UCSD-AML1 (cell line): ENCODE data around the gene MSMB.
A peak's percentile ranks its signal among the peaks of the same experiment; 100 is the strongest.
"Not testable (repeated sequence)": the region's sequence is repeated elsewhere in the genome, so short reads cannot be mapped to it uniquely, and the experiment has no call there.

Source experiments
- DNase-seq: peaks from one replicate; lab custom pipeline; 2025; ENCODE audit not compliant: unreplicated experiment; lab: John Stamatoyannopoulos, UW

MSMB gene

GRCh38 chr10:46014683-46015405 lies 31.2 kb downstream of the MSMB start:
- DNase-seq: no peak

DNA sequence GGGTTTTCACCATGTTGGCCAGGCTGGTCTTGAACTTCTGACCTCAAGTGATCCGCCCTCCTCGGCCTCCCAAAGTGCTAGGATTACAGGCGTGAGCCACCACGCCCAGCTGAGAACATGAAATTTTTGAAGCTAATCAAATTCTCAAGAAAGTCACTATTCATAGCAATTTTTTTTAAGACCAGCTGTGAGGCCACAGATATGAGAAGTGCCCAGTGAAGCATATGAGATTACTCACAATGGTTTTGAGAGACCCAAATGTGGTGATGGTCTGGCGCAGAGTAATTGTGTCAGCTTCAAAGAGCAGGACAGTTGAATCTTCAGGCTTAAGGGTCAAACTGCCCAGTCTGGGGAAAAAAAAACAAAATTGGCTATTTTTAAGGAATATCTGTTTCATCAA lies 31.9 kb downstream of the MSMB start:
- no peak for DNase-seq

GRCh38 chr10:46012746-46013145 lies 33.3 kb downstream of the MSMB start:
- DNase-seq: no peak

- DNase-seq: no peak
Observed at GRCh38 chr10:46006219-46006618, 39.9 kb downstream of the MSMB start.

DNA sequence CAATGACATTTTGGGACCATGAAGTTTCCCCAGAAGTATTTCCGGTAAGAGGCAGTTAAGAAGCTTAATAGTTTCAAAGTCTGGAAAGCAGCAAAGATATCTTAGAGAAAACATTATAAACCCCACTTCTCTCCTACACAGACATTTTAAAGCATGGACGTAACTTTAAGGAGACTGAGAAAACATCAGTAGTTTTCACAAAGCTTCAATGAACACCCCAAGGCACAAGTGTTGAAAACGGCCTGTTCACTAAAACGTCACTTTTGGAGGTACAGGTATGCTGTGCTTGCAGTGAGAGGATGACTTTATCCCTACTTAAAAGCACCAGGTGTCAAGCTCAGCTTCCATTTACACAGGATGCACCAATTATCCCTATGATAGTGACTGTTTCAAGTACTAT lies 40.7 kb downstream of the MSMB start:
- DNase-seq: no peak

DNA sequence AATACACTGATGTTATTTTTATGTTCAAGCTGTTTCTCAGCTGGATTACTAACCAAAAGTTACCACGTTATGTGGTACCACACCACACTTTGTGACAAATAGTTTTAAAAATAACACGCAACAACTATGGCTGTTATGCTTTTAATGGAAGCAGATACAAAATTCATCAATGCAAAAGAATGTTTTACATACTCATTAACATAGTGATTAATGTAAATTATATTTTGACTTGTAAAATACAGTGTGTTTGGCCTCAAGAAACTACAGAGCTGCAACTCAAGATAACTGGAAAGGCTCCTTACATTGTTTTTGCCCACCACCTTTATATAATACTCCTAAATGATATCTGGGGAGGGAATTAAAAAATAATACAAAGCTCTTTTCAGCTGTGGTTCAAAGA lies 41.1 kb downstream of the MSMB start:
- no peak for DNase-seq

DNA sequence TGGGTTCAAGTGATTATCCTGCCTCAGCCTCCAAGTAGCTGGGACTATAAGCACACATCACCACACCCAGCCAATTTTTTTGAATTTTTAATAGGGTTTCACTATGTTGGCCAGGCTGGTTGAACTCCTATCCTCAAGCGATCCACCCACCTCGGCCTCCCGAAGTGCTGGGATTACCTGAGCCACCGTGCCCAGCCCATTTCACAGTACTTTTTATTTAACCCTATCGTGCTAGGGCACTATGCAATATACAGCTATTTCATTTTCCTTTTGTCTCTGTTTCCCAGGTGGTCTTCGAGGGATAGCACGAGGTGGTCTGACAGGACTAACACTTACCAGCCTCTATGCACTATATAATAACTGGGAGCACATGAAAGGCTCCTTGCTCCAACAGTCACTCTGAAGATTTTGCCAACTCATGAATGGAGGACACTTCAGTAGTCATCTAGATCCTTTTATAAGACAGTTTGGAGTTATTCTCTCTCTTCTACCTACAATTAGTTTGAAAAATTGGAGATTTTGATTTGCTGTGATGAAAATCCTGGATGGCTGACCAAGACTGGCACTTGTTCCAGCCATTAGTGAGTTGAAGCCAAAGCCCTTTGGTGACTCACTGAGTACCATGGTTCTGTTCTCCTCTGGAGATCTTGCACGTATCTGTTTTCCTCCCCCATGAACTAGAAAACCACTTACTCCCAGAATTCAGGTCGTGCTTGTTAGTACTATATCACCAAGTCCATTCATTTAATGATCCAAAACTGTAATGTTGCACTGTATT lies 43.0 kb downstream of the MSMB start:
- no peak for DNase-seq

- DNase-seq: not testable (repeated sequence)
Observed at GRCh38 chr10:46002189-46002687, 43.8 kb downstream of the MSMB start.

DNA sequence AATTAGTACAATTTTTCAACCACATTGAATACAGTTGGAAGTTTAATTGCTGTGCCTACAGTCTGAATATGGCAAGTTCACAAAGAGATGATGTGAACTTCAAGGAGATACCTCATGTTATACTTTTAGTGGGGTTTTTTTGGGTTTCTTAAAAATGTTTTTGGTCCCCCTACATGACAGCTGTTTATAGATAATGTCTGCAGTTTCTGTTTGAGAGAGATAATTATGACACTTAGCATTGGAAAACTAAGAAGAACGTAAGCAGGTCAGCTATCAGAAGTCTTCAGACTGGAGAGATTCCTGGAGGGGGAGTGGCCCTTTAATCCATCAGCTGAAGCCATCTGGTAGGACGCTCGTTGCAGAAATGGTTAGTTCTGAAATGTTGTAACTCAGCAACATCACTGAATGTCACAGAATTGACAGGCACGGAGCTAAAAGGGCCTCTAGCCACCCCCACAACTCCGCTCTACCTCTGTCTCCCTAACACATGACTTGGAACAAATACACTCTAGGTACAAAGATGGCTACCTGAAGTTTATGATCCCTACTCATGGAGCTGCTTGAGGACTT lies 44.8 kb downstream of the MSMB start:
- DNase-seq: no peak

GRCh38 chr10:46000538-46000937 lies 45.5 kb downstream of the MSMB start:
- DNase-seq: no peak

DNA sequence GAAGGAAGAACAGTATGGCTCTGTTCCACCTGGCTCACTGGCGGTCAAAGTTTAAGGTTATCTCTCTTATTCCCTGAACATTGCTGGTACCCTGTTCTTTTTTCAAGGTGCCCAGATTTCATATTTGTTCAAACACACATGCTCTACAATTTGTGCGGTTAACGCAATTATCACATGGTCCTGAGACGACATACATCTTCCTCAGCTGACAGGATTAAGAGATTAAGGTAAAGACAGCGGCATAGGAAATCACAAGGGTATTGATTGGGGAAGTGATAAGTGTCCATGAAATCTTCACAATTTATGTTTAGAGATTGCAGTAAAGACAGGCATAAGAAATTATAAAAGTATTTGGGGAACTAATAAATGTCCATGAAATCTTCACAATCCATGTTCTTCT lies 46.1 kb downstream of the MSMB start:
- DNase-seq: not testable (repeated sequence)

DNA sequence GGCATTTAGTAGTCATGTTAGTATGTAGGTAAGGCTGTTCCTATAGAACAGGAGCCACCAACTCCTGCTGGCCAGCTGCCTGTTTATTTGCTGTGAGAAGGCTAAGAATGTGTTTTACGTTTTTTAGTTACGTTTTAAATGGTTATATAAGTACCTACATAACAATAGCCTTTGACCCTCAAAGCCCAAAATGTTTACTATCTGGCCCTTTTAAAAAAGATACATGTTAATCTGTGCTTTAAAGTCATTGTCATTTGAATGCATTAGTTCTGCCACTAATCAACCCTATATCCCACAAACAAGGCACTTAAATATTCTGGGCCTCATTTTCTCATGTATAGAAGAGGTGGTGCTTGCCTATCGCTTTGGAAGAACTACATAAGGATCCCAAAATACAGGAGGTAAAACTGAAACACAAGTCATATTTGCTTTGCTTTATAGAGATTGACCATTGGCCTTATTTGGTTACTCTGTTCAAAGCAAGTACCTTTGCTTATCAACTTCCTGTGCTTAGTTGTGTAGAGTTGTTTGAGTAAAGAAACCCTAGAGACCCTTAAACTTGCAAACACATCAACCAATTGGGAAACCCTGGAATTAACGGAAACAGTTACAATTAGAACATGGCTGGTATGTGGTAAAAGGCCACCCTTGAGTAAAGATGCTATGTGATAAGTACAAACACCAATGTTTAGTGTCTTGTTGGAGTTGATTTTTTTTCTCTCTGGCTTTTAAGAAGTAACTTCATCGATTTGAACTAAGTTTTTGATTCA lies 47.9 kb downstream of the MSMB start:
- no peak for DNase-seq

DNA sequence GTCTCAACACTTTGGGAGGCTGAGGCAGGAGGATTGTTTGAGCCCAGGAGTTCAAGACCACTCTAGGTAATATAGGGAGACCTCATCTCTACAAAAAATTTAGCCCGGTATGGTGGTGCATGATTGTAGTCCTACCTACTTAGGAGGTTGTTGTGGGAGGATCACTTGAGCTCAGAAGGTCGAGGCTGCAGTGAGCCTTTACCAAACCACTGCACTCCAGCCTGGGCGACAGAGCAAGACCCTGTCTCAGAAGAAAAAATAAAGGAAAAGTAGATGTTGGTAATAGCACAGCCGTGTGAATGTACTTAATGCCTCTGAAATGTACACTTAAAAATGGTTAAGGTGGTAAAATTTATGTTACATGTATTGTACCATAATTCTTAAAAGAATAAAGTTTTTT lies 48.5 kb downstream of the MSMB start:
- DNase-seq: no peak

DNA sequence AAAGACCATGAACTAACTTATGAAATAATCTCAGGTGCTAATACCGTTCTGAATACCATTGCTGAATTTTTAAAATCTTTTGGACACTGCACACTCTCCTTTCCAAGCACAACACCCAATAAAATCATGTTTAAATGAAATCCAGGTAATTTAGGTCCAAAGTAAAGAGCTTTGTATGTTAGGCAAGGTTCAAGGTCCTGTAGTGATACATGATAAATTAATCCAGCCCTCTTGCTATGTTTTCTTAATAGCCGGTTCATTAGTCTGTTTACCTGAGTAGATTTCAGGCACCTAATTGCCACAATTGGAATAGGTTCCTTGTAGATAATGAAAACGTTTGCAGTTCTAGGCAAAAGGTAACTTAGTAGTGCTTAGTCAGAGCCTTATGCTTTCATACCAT lies 60.5 kb downstream of the MSMB start:
- not testable (repeated sequence) for DNase-seq

DNA sequence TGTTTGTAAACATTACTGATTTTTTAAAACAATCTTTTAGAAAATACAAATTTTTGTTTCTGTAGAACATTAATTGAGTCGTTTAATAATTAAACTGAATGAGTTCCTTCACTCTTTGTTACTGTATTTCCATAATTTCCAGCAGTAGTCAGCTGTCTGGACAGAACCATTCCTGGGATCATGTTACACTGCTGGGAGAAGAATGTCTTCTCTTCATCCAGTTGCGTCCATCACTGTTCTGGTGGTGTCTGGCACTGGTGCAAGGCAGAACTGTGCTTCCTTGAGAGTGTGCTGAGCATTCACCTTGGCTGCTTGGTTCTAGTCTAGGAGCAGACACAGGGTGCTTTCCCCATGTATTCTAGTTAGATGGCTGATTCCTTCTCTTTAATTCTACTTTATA lies 61.6 kb downstream of the MSMB start:
- not testable (repeated sequence) for DNase-seq

- peak; percentile 21 for DNase-seq
Observed at GRCh38 chr10:45983538-45984186, 62.4 kb downstream of the MSMB start.
